WERI-Rb-1 (cell line): Measurements from ENCODE around the gene ADK.

Experiments used
- DNase-seq: peaks from one replicate; pipeline ENCODE4 v3.0.0-alpha.2; 2020
- H3K27ac ChIP-seq: fragments of 250-450 bp; sonication (Bioruptor Pico); 2 replicates; pipeline ENCODE4 v1.5.1; 2020; ENCODE audit warnings: mild to moderate bottlenecking, moderate library complexity
- H3K27me3 ChIP-seq: fragments of 250-450 bp; sonication (Bioruptor Pico); 2 replicates; pipeline ENCODE4 v1.5.1; 2021; ENCODE audit warnings: mild to moderate bottlenecking, low read depth, moderate library complexity; ENCODE audit not compliant: insufficient read depth, severe bottlenecking
- H3K36me3 ChIP-seq: fragments of 250-450 bp; sonication (Bioruptor Pico); 2 replicates; pipeline ENCODE4 v1.5.1; 2020; ENCODE audit warnings: mild to moderate bottlenecking, moderate library complexity
- H3K4me3 ChIP-seq: 2 replicates; pipeline ENCODE4 v1.5.1; 2011; ENCODE audit warnings: low read depth, mild to moderate bottlenecking, control low read depth, low read length
- H3K9me3 ChIP-seq: fragments of 250-450 bp; sonication (Bioruptor Pico); 2 replicates; pipeline ENCODE4 v1.5.1; 2021; ENCODE audit warnings: mild to moderate bottlenecking, moderate library complexity; ENCODE audit not compliant: severe bottlenecking
- CTCF ChIP-seq: IDR thresholded peaks from 2 replicates; pipeline ENCODE4 v1.5.1; 2011; ENCODE audit warnings: low read depth, mild to moderate bottlenecking, control low read depth, inconsistent platforms, low read length

The ADK gene

GRCh38 chr10:74330646-74331045, 179.6 kb downstream of the ADK start:
- no peak for DNase-seq
- Histone ChIP-seq H3K4me3 (no peak overlapping the region), H3K36me3 (no peaks in the 10 kb centered on the region), H3K27me3 (no peaks in the 10 kb centered on the region), H3K27ac (no peak overlapping the region), H3K9me3 (no peaks in the 10 kb centered on the region)
- no peak for TF ChIP-seq CTCF

- no peaks in the 10 kb centered on the region for H3K27me3 ChIP-seq
- DNase-seq = no peak
- no peaks in the 10 kb centered on the region for H3K36me3 ChIP-seq
- H3K27ac ChIP-seq = no peak overlapping the region
- H3K4me3 ChIP-seq = no peak overlapping the region
- no peaks in the 10 kb centered on the region for H3K9me3 ChIP-seq
- TF ChIP-seq CTCF = no peak
These were observed 181.4 kb downstream of the ADK start for GRCh38 chr10:74332398-74332797.

GRCh38 chr10:74333174-74333573, 182.2 kb downstream of the ADK start:
- no peak for DNase-seq
- H3K27ac ChIP-seq = no peak overlapping the region
- no peaks in the 10 kb centered on the region for H3K36me3 ChIP-seq
- no peak for TF ChIP-seq CTCF
- H3K27me3 ChIP-seq = no peaks in the 10 kb centered on the region
- no peaks in the 10 kb centered on the region for H3K9me3 ChIP-seq
- no peak overlapping the region for H3K4me3 ChIP-seq

- DNase-seq = no peak
- Histone ChIP-seq H3K4me3 (no peak overlapping the region), H3K9me3 (no peaks in the 10 kb centered on the region), H3K36me3 (no peaks in the 10 kb centered on the region), H3K27me3 (no peaks in the 10 kb centered on the region), H3K27ac (no peak overlapping the region)
- no peak for TF ChIP-seq CTCF
These were observed 183.2 kb downstream of the ADK start for GRCh38 chr10:74334221-74334620.

GRCh38 chr10:74335501-74335900, 184.5 kb downstream of the ADK start:
- Histone ChIP-seq H3K27ac (no peak overlapping the region), H3K36me3 (no peaks in the 10 kb centered on the region), H3K4me3 (no peak overlapping the region), H3K27me3 (no peaks in the 10 kb centered on the region), H3K9me3 (no peaks in the 10 kb centered on the region)
- no peak for TF ChIP-seq CTCF
- DNase-seq = no peak

GRCh38 chr10:74337330-74338016, 186.5 kb downstream of the ADK start:
- no peaks in the 10 kb centered on the region for H3K27me3 ChIP-seq
- H3K4me3 ChIP-seq = no peak overlapping the region
- H3K36me3 ChIP-seq = no peaks in the 10 kb centered on the region
- H3K9me3 ChIP-seq = no peaks in the 10 kb centered on the region
- H3K27ac ChIP-seq = no peak overlapping the region
- DNase-seq = no peak
- TF ChIP-seq CTCF = no peak
